ENCODE measurements around the gene PPP1R9A.

PPP1R9A gene

GRCh38 chr7:95198863-95199262, 291.5 kb downstream of the PPP1R9A start:
- H3K9ac ChIP-seq (ENCODE audit: low read length), result no peak overlapping the region
- H3K4me1 ChIP-seq (ENCODE audit: control insufficient read depth, low read depth, low read length), result no peaks in the 10 kb centered on the region
- no peaks in the 10 kb centered on the region for H3K9me3 ChIP-seq (ENCODE audit: control insufficient read depth, low read depth, low read length)
- no peaks in the 10 kb centered on the region for H3K27me3 ChIP-seq (ENCODE audit: control insufficient read depth, insufficient read depth, low read length)
- H3K27ac ChIP-seq (ENCODE audit: low read length), result no peak overlapping the region
- H3K4me3 ChIP-seq (ENCODE audit: low read length), result no peak overlapping the region
- H3K36me3 ChIP-seq (ENCODE audit: control insufficient read depth, low read depth, low read length), result no peaks in the 10 kb centered on the region

GRCh38 chr7:95199779-95200558, 292.6 kb downstream of the PPP1R9A start:
- Histone ChIP-seq H3K9ac (ENCODE audit: low read length) (no peak overlapping the region), H3K27ac (ENCODE audit: low read length) (no peak overlapping the region), H3K4me3 (ENCODE audit: low read length) (no peak overlapping the region), H3K27me3 (ENCODE audit: control insufficient read depth, insufficient read depth, low read length) (no peaks in the 10 kb centered on the region), H3K4me1 (ENCODE audit: control insufficient read depth, low read depth, low read length) (no peaks in the 10 kb centered on the region), H3K36me3 (ENCODE audit: control insufficient read depth, low read depth, low read length) (no peaks in the 10 kb centered on the region), H3K9me3 (ENCODE audit: control insufficient read depth, low read depth, low read length) (no peaks in the 10 kb centered on the region)

GRCh38 chr7:95200741-95201140, 293.3 kb downstream of the PPP1R9A start:
- no peaks in the 10 kb centered on the region for H3K4me1 ChIP-seq (ENCODE audit: control insufficient read depth, low read depth, low read length)
- no peak overlapping the region for H3K9ac ChIP-seq (ENCODE audit: low read length)
- H3K36me3 ChIP-seq (ENCODE audit: control insufficient read depth, low read depth, low read length), result no peaks in the 10 kb centered on the region
- H3K27ac ChIP-seq (ENCODE audit: low read length), result no peak overlapping the region
- no peaks in the 10 kb centered on the region for H3K27me3 ChIP-seq (ENCODE audit: control insufficient read depth, insufficient read depth, low read length)
- H3K9me3 ChIP-seq (ENCODE audit: control insufficient read depth, low read depth, low read length), result no peaks in the 10 kb centered on the region
- no peak overlapping the region for H3K4me3 ChIP-seq (ENCODE audit: low read length)

- no peaks in the 10 kb centered on the region for H3K36me3 ChIP-seq (ENCODE audit: control insufficient read depth, low read depth, low read length)
- no peaks in the 10 kb centered on the region for H3K4me1 ChIP-seq (ENCODE audit: control insufficient read depth, low read depth, low read length)
- H3K4me3 ChIP-seq (ENCODE audit: low read length), result no peak overlapping the region
- no peaks in the 10 kb centered on the region for H3K27me3 ChIP-seq (ENCODE audit: control insufficient read depth, insufficient read depth, low read length)
- H3K27ac ChIP-seq (ENCODE audit: low read length), result no peak overlapping the region
- H3K9ac ChIP-seq (ENCODE audit: low read length), result no peak overlapping the region
- no peaks in the 10 kb centered on the region for H3K9me3 ChIP-seq (ENCODE audit: control insufficient read depth, low read depth, low read length)
Observed at GRCh38 chr7:95201727-95202126, 294.3 kb downstream of the PPP1R9A start.

- H3K4me1 ChIP-seq (ENCODE audit: control insufficient read depth, low read depth, low read length), result no peaks in the 10 kb centered on the region
- H3K27me3 ChIP-seq (ENCODE audit: control insufficient read depth, insufficient read depth, low read length), result no peaks in the 10 kb centered on the region
- no peaks in the 10 kb centered on the region for H3K9me3 ChIP-seq (ENCODE audit: control insufficient read depth, low read depth, low read length)
- H3K27ac ChIP-seq (ENCODE audit: low read length), result no peak overlapping the region
- no peaks in the 10 kb centered on the region for H3K36me3 ChIP-seq (ENCODE audit: control insufficient read depth, low read depth, low read length)
- no peak overlapping the region for H3K4me3 ChIP-seq (ENCODE audit: low read length)
- no peak overlapping the region for H3K9ac ChIP-seq (ENCODE audit: low read length)
Observed at GRCh38 chr7:95204618-95205017, 297.2 kb downstream of the PPP1R9A start.

- H3K9me3 ChIP-seq (ENCODE audit: control insufficient read depth, low read depth, low read length), result no peaks in the 10 kb centered on the region
- no peak overlapping the region for H3K9ac ChIP-seq (ENCODE audit: low read length)
- H3K4me3 ChIP-seq (ENCODE audit: low read length), result no peak overlapping the region
- H3K27ac ChIP-seq (ENCODE audit: low read length), result no peak overlapping the region
- no peaks in the 10 kb centered on the region for H3K27me3 ChIP-seq (ENCODE audit: control insufficient read depth, insufficient read depth, low read length)
- H3K36me3 ChIP-seq (ENCODE audit: control insufficient read depth, low read depth, low read length), result no peaks in the 10 kb centered on the region
- H3K4me1 ChIP-seq (ENCODE audit: control insufficient read depth, low read depth, low read length), result no peaks in the 10 kb centered on the region
Observed at GRCh38 chr7:95205665-95206225, 298.4 kb downstream of the PPP1R9A start.

GRCh38 chr7:95209276-95209675, 301.9 kb downstream of the PPP1R9A start:
- Histone ChIP-seq H3K27ac (ENCODE audit: low read length) (no peak overlapping the region), H3K9ac (ENCODE audit: low read length) (no peak overlapping the region), H3K4me3 (ENCODE audit: low read length) (no peak overlapping the region), H3K9me3 (ENCODE audit: control insufficient read depth, low read depth, low read length) (no peaks in the 10 kb centered on the region), H3K4me1 (ENCODE audit: control insufficient read depth, low read depth, low read length) (no peaks in the 10 kb centered on the region), H3K27me3 (ENCODE audit: control insufficient read depth, insufficient read depth, low read length) (no peaks in the 10 kb centered on the region), H3K36me3 (ENCODE audit: control insufficient read depth, low read depth, low read length) (no peaks in the 10 kb centered on the region)

- Histone ChIP-seq H3K27me3 (ENCODE audit: control insufficient read depth, insufficient read depth, low read length) (no peaks in the 10 kb centered on the region), H3K4me3 (ENCODE audit: low read length) (no peak overlapping the region), H3K36me3 (ENCODE audit: control insufficient read depth, low read depth, low read length) (no peaks in the 10 kb centered on the region), H3K9ac (ENCODE audit: low read length) (no peak overlapping the region), H3K4me1 (ENCODE audit: control insufficient read depth, low read depth, low read length) (no peaks in the 10 kb centered on the region), H3K9me3 (ENCODE audit: control insufficient read depth, low read depth, low read length) (no peaks in the 10 kb centered on the region), H3K27ac (ENCODE audit: low read length) (no peak overlapping the region)
Observed at GRCh38 chr7:95209788-95210187, 302.4 kb downstream of the PPP1R9A start.

GRCh38 chr7:95213148-95213547, 305.8 kb downstream of the PPP1R9A start:
- no peaks in the 10 kb centered on the region for H3K36me3 ChIP-seq (ENCODE audit: control insufficient read depth, low read depth, low read length)
- H3K27ac ChIP-seq (ENCODE audit: low read length), result no peak overlapping the region
- no peaks in the 10 kb centered on the region for H3K4me1 ChIP-seq (ENCODE audit: control insufficient read depth, low read depth, low read length)
- H3K27me3 ChIP-seq (ENCODE audit: control insufficient read depth, insufficient read depth, low read length), result no peaks in the 10 kb centered on the region
- H3K9me3 ChIP-seq (ENCODE audit: control insufficient read depth, low read depth, low read length), result no peaks in the 10 kb centered on the region
- no peak overlapping the region for H3K9ac ChIP-seq (ENCODE audit: low read length)
- H3K4me3 ChIP-seq (ENCODE audit: low read length), result no peak overlapping the region

- Histone ChIP-seq H3K4me1 (ENCODE audit: control insufficient read depth, low read depth, low read length) (no peaks in the 10 kb centered on the region), H3K27me3 (ENCODE audit: control insufficient read depth, insufficient read depth, low read length) (no peaks in the 10 kb centered on the region), H3K27ac (ENCODE audit: low read length) (no peak overlapping the region), H3K36me3 (ENCODE audit: control insufficient read depth, low read depth, low read length) (no peaks in the 10 kb centered on the region), H3K9ac (ENCODE audit: low read length) (no peak overlapping the region), H3K4me3 (ENCODE audit: low read length) (no peak overlapping the region), H3K9me3 (ENCODE audit: control insufficient read depth, low read depth, low read length) (no peaks in the 10 kb centered on the region)
Observed at GRCh38 chr7:95213809-95214492, 306.6 kb downstream of the PPP1R9A start.

GRCh38 chr7:95219721-95220120, 312.3 kb downstream of the PPP1R9A start:
- no peak overlapping the region for H3K9ac ChIP-seq (ENCODE audit: low read length)
- H3K9me3 ChIP-seq (ENCODE audit: control insufficient read depth, low read depth, low read length), result no peaks in the 10 kb centered on the region
- H3K4me3 ChIP-seq (ENCODE audit: low read length), result no peak overlapping the region
- H3K27me3 ChIP-seq (ENCODE audit: control insufficient read depth, insufficient read depth, low read length), result no peaks in the 10 kb centered on the region
- H3K36me3 ChIP-seq (ENCODE audit: control insufficient read depth, low read depth, low read length), result no peaks in the 10 kb centered on the region
- no peak overlapping the region for H3K27ac ChIP-seq (ENCODE audit: low read length)
- H3K4me1 ChIP-seq (ENCODE audit: control insufficient read depth, low read depth, low read length), result no peaks in the 10 kb centered on the region

All from iPS-18a (cell line).